Stimulated activated naive B cell treated with anti-CD40 and anti-IgM and Interleukin-4, amounts not matched to agents 10 μg/mL and 1 μg/mL and 100 μg/mL, for 72 hours (primary cell): ENCODE results near the gene STK16.

Experiments
- ATAC-seq, 2 donors: fragments of 150-1000 bp; cut with Tn5 transposase; replicated peaks; 2 replicates each; pipeline ENCODE4 v1.10.0; 2021; ENCODE audit warnings: moderate library complexity in 1 of 2
- DNase-seq: peaks from one replicate; pipeline ENCODE4 v3.0.0; 2021
- H3K27ac Mint-ChIP-seq: one replicate; pipeline ENCODE4 v1.8.0; 2022; ENCODE audit warnings: mild to moderate bottlenecking, mixed read lengths
- H3K27me3 Mint-ChIP-seq, 2 donors: one replicate each; pipeline ENCODE4 v1.8.0; 2022; ENCODE audit warnings: mixed read lengths in 2 of 2
- H3K36me3 Mint-ChIP-seq, 2 donors: one replicate each; pipeline ENCODE4 v1.8.0; 2022; ENCODE audit warnings: mixed read lengths in 2 of 2, mild to moderate bottlenecking in 1 of 2
- H3K4me1 Mint-ChIP-seq, 2 donors: one replicate each; pipeline ENCODE4 v1.8.0; 2022; ENCODE audit warnings: mixed read lengths in 2 of 2, mild to moderate bottlenecking in 1 of 2
- H3K4me3 Mint-ChIP-seq, 2 donors: one replicate each; pipeline ENCODE4 v1.8.0; 2022; ENCODE audit warnings: mild to moderate bottlenecking in 2 of 2, mixed read lengths in 2 of 2, moderate library complexity in 1 of 2
- H3K9me3 Mint-ChIP-seq, 2 donors: one replicate each; pipeline ENCODE4 v1.8.0; 2022; ENCODE audit warnings: mixed read lengths in 2 of 2, mild to moderate bottlenecking in 1 of 2

Gene STK16

GRCh38 chr2:219207884-219208740, 37.2 kb upstream of the STK16 start:
- ATAC-seq (no peak), DNase-seq (no peak)
- Mint-ChIP-seq H3K27me3 (no peaks in the 10 kb centered on the region), H3K4me3 (peak overlapping the region; percentile 76 to 90), H3K36me3 (peaks cover 27% of the 10 kb centered on the region in 2 donors), H3K27ac (peak overlapping the region; percentile 31), H3K9me3 (peaks cover 0 to 2% of the 10 kb centered on the region in 2 donors), H3K4me1 (peaks cover 21 to 39% of the 10 kb centered on the region in 2 donors)

- H3K4me3 Mint-ChIP-seq = no peak overlapping the region
- peaks cover 37% of the 10 kb centered on the region in 2 donors for H3K36me3 Mint-ChIP-seq
- H3K27me3 Mint-ChIP-seq = no peaks in the 10 kb centered on the region
- ATAC-seq (no peak), DNase-seq (no peak)
- H3K27ac Mint-ChIP-seq = peak overlapping the region; percentile 83
- H3K9me3 Mint-ChIP-seq = peaks cover 0 to under 1% of the 10 kb centered on the region in 2 donors
- peaks cover 21 to 39% of the 10 kb centered on the region in 2 donors for H3K4me1 Mint-ChIP-seq
These were observed 35.8 kb upstream of the STK16 start for GRCh38 chr2:219209236-219210195.

- H3K9me3 Mint-ChIP-seq = no peaks in the 10 kb centered on the region
- DNase-seq (no peak), ATAC-seq (no peak)
- peak overlapping the region; percentile 73 for H3K27ac Mint-ChIP-seq
- H3K4me1 Mint-ChIP-seq = peaks cover 24 to 39% of the 10 kb centered on the region in 2 donors
- no peaks in the 10 kb centered on the region for H3K27me3 Mint-ChIP-seq
- H3K36me3 Mint-ChIP-seq = peaks cover 40 to 42% of the 10 kb centered on the region in 2 donors
- no peak overlapping the region for H3K4me3 Mint-ChIP-seq
These were observed 34.9 kb upstream of the STK16 start for GRCh38 chr2:219210196-219210885.

- Mint-ChIP-seq H3K27ac (peak overlapping the region; percentile 87), H3K36me3 (peaks cover 42 to 44% of the 10 kb centered on the region in 2 donors), H3K27me3 (no peaks in the 10 kb centered on the region), H3K4me3 (no peak overlapping the region), H3K4me1 (peaks cover 25 to 41% of the 10 kb centered on the region in 2 donors), H3K9me3 (no peaks in the 10 kb centered on the region)
- DNase-seq (no peak), ATAC-seq (no peak)
These were observed 34.4 kb upstream of the STK16 start for GRCh38 chr2:219210886-219211362.

GRCh38 chr2:219213026-219213415, 32.3 kb upstream of the STK16 start:
- ATAC-seq = no peak
- Mint-ChIP-seq H3K27me3 (no peaks in the 10 kb centered on the region), H3K36me3 (peaks cover 51 to 54% of the 10 kb centered on the region in 2 donors), H3K27ac (peak overlapping the region; percentile 20), H3K9me3 (no peaks in the 10 kb centered on the region), H3K4me3 (no peak overlapping the region), H3K4me1 (peaks cover 25 to 49% of the 10 kb centered on the region in 2 donors)
- DNase-seq = no peak

- peaks cover 46 to 48% of the 10 kb centered on the region in 2 donors for H3K36me3 Mint-ChIP-seq
- no peaks in the 10 kb centered on the region for H3K27me3 Mint-ChIP-seq
- ATAC-seq = no peak
- H3K4me3 Mint-ChIP-seq = no peak overlapping the region
- no peak overlapping the region for H3K27ac Mint-ChIP-seq
- DNase-seq = no peak
- H3K9me3 Mint-ChIP-seq = no peaks in the 10 kb centered on the region
- H3K4me1 Mint-ChIP-seq = peaks cover 23 to 47% of the 10 kb centered on the region in 2 donors
These were observed 31.7 kb upstream of the STK16 start for GRCh38 chr2:219213486-219214071.

GRCh38 chr2:219214141-219214540, 31.1 kb upstream of the STK16 start:
- Mint-ChIP-seq H3K9me3 (no peaks in the 10 kb centered on the region), H3K27ac (peak overlapping the region; percentile 6), H3K27me3 (no peaks in the 10 kb centered on the region), H3K4me1 (peaks cover 21 to 44% of the 10 kb centered on the region in 2 donors), H3K4me3 (no peak overlapping the region), H3K36me3 (peaks cover 45% of the 10 kb centered on the region in 2 donors)
- no peak for ATAC-seq
- no peak for DNase-seq

GRCh38 chr2:219214786-219215185, 30.5 kb upstream of the STK16 start:
- H3K4me3 Mint-ChIP-seq = no peak overlapping the region
- peaks cover 20 to 47% of the 10 kb centered on the region in 2 donors for H3K4me1 Mint-ChIP-seq
- no peak for DNase-seq
- H3K27ac Mint-ChIP-seq = no peak overlapping the region
- H3K36me3 Mint-ChIP-seq = peaks cover 46 to 48% of the 10 kb centered on the region in 2 donors
- no peaks in the 10 kb centered on the region for H3K27me3 Mint-ChIP-seq
- no peak for ATAC-seq
- H3K9me3 Mint-ChIP-seq = no peaks in the 10 kb centered on the region

GRCh38 chr2:219215871-219216534, 29.3 kb upstream of the STK16 start:
- Mint-ChIP-seq H3K27ac (no peak overlapping the region), H3K9me3 (no peaks in the 10 kb centered on the region), H3K4me3 (peak overlapping the region in 1 of 2 donors; percentile 32), H3K4me1 (peaks cover 21 to 54% of the 10 kb centered on the region in 2 donors), H3K36me3 (peaks cover 47 to 57% of the 10 kb centered on the region in 2 donors), H3K27me3 (no peaks in the 10 kb centered on the region)
- no peak for DNase-seq
- no peak for ATAC-seq

GRCh38 chr2:219216535-219216915, 28.8 kb upstream of the STK16 start:
- H3K4me1 Mint-ChIP-seq = peaks cover 21 to 50% of the 10 kb centered on the region in 2 donors
- H3K27ac Mint-ChIP-seq = peak overlapping the region; percentile 37
- peak overlapping the region; percentile 64 to 95 for H3K4me3 Mint-ChIP-seq
- ATAC-seq = no peak
- DNase-seq = no peak
- H3K27me3 Mint-ChIP-seq = no peaks in the 10 kb centered on the region
- H3K9me3 Mint-ChIP-seq = no peaks in the 10 kb centered on the region
- peaks cover 49 to 59% of the 10 kb centered on the region in 2 donors for H3K36me3 Mint-ChIP-seq

GRCh38 chr2:219218217-219218731, 27.0 kb upstream of the STK16 start:
- Mint-ChIP-seq H3K9me3 (no peaks in the 10 kb centered on the region), H3K4me1 (peaks cover 21 to 40% of the 10 kb centered on the region in 2 donors), H3K4me3 (peak overlapping the region; percentile 90 to 95), H3K27me3 (no peaks in the 10 kb centered on the region), H3K27ac (peak overlapping the region; percentile 93), H3K36me3 (peaks cover 45 to 56% of the 10 kb centered on the region in 2 donors)
- ATAC-seq (peak; percentile 52 to 55), DNase-seq (no peak)

- H3K4me1 Mint-ChIP-seq = peaks cover 21 to 40% of the 10 kb centered on the region in 2 donors
- peak; percentile 86 for DNase-seq
- ATAC-seq = peak; percentile 84 to 91
- no peaks in the 10 kb centered on the region for H3K27me3 Mint-ChIP-seq
- H3K27ac Mint-ChIP-seq = peak within 1 kb of the TSS; percentile 93
- peaks cover 44 to 59% of the 10 kb centered on the region in 2 donors for H3K36me3 Mint-ChIP-seq
- H3K9me3 Mint-ChIP-seq = no peaks in the 10 kb centered on the region
- H3K4me3 Mint-ChIP-seq = peak within 1 kb of the TSS; percentile 90 to 95
These were observed 26.3 kb upstream of the STK16 start, which contains the start of gene ABCB6 for GRCh38 chr2:219218732-219219701. ABCB6 (minus strand) TSS chr2:219218958; CDS start chr2:219218673, 285 bp downstream.
